A673 (cell line): ENCODE measurements around the gene H2AZ2. TPM values are rescaled to one million over a fixed set of nuclear protein-coding genes. Genes with fewer than 3 reads are reported as not detected.
A peak's percentile ranks its signal among the peaks of the same experiment; 100 is the strongest.

ENCODE experiments used
- Bru-seq: library from RNA; stranded (reverse); fragments of 400-500 nt; gene quantifications from one replicate; lab custom pipeline; 2021; lab: Mats Ljungman, UMichigan
- BruChase-seq, 2 experiments: library from RNA; stranded (reverse); fragments of 400-500 nt; gene quantifications; one replicate each; lab custom pipeline; 2021; lab: Mats Ljungman, UMichigan
- BruUV-seq: library from RNA; stranded (reverse); fragments of 400-500 nt; replicated peaks from 2 replicates; lab custom pipeline; 2021; lab: Mats Ljungman, UMichigan
- CTCF ChIA-PET: fragments of 300-600 bp; sonication (Branson Sonifier 250); formaldehyde crosslinking; loops from one replicate; lab custom pipeline; 2022; ENCODE audit warnings: antibody characterized with exemption; lab: Charles Lee
- POLR2A ChIA-PET: fragments of 300-600 bp; sonication (Branson Sonifier 250); formaldehyde crosslinking; loops from one replicate; lab custom pipeline; 2022; ENCODE audit warnings: antibody characterized with exemption; ENCODE audit not compliant: low non-redundant PET; lab: Charles Lee
- DNase-seq: peaks from one replicate; pipeline ENCODE4 v3.0.0-alpha.2; 2015; ENCODE audit warnings: low spot score
- H3K27ac ChIP-seq: fragments of 200-600 bp; sonication (generic); 2 replicates; pipeline ENCODE4 v1.5.1; 2016; ENCODE audit warnings: mixed run types, low read depth, mild to moderate bottlenecking, mixed read lengths, antibody characterized with exemption, low read length; ENCODE audit not compliant: poor library complexity, severe bottlenecking
- H3K27me3 ChIP-seq: fragments of 200-600 bp; sonication (generic); replicated peaks from 2 replicates; pipeline ENCODE4 v1.6.1; 2017; ENCODE audit warnings: mixed run types, low read depth, mild to moderate bottlenecking, mixed read lengths, antibody characterized with exemption, low read length; ENCODE audit not compliant: insufficient read depth, poor library complexity
- H3K36me3 ChIP-seq: fragments of 200-600 bp; sonication (generic); 2 replicates; pipeline ENCODE4 v1.6.1; 2016; ENCODE audit warnings: mixed run types, mild to moderate bottlenecking, mixed read lengths, antibody characterized with exemption, low read length; ENCODE audit not compliant: insufficient read depth, poor library complexity, severe bottlenecking
- H3K4me1 ChIP-seq: fragments of 200-600 bp; sonication (generic); 2 replicates; pipeline ENCODE4 v1.6.1; 2017; ENCODE audit warnings: mixed run types, mild to moderate bottlenecking, mixed read lengths, antibody characterized with exemption, low read length; ENCODE audit not compliant: insufficient read depth, poor library complexity, severe bottlenecking
- H3K4me3 ChIP-seq: fragments of 200-600 bp; sonication (generic); 2 replicates; pipeline ENCODE4 v1.5.1; 2016; ENCODE audit warnings: low read depth, mixed run types, mild to moderate bottlenecking, mixed read lengths, low read length; ENCODE audit not compliant: poor library complexity, severe bottlenecking
- H3K9me3 ChIP-seq: fragments of 200-600 bp; sonication (generic); 2 replicates; pipeline ENCODE4 v1.6.1; 2016; ENCODE audit warnings: mixed run types, low read depth, mild to moderate bottlenecking, mixed read lengths, antibody characterized with exemption, low read length; ENCODE audit not compliant: poor library complexity, severe bottlenecking
- EZH2 ChIP-seq: fragments of 200-600 bp; sonication (generic); IDR thresholded peaks from 2 replicates; pipeline ENCODE4 v1.6.1; 2017; ENCODE audit warnings: borderline replicate concordance, low read depth, mild to moderate bottlenecking, mixed read lengths, antibody characterized with exemption, low read length; ENCODE audit not compliant: poor library complexity, severe bottlenecking
- intact Hi-C: fragments of 100-400 bp; cut with micrococcal nuclease; formaldehyde crosslinking; loops from one replicate; pipeline ENCODE4 v1.10.0; 2022; ENCODE audit not compliant: unreplicated experiment
- long read RNA-seq: library from polyadenylated mRNA; stranded (forward); transcript quantifications from one replicate; pipeline ENCODE4 v2.0.0, GENCODE V29; 2022
- total RNA-seq: library from RNA; stranded (reverse); gene quantifications from 2 replicates; pipeline ENCODE4 v1.2.3, GENCODE V29; 2021
- TF ChIP-seq, protein P1 (sequence below): fragments of 300-800, 200-600 bp; sonication (generic); conservative IDR thresholded peaks from 2 replicates; pipeline ENCODE4 v1.5.1; 2017; ENCODE audit warnings: low read depth, mild to moderate bottlenecking, antibody characterized with exemption, low read length, moderate library complexity, mixed read lengths

Gene H2AZ2
- 272 and 291 TPM in 2 replicates for total RNA-seq
- percentile 96 among the genes with signal in this experiment for Bru-seq, nascent RNA
- BruChase-seq, experiment 1, labeled RNA remaining after a 2-hour chase: percentile 98 among the genes with signal in this experiment
- BruChase-seq, experiment 2, labeled RNA remaining after a 6-hour chase: percentile 99 among the genes with signal in this experiment
- long read RNA-seq, transcript H2AFV-201 (5 exons, 3,804 nt): minor isoform, 20 of 258 reads
- long read RNA-seq, transcript H2AFV-204 (4 exons, 687 nt): minor isoform, 10 of 258 reads
- long read RNA-seq, transcript H2AFV-203 (4 exons, 596 nt): minor isoform, 8 of 258 reads
- long read RNA-seq, transcript H2AFV-202 (5 exons, 752 nt): major isoform, 176 of 258 reads
- long read RNA-seq, partial matches to known transcripts: 5 of 258 reads
- long read RNA-seq, other reads (novel, unspliced or antisense): 29 of 258 reads

GRCh38 chr7:44847920-44848634 lies at the start of gene H2AZ2:
Gene H2AZ2, minus strand, starts transcription at chr7:44848087. Its CDS starts 116 bp downstream, at chr7:44847971.
- BruUV-seq: no TSS peak
- peak; percentile 100 for DNase-seq
- intact Hi-C loops: loop anchor here (1.0 to 2.0 kb wide), 2 partner anchors 51 to 259 kb away; no protein-coding TSS in a partner anchor
- no peaks in the 10 kb centered on the region for H3K27me3 ChIP-seq
- CTCF ChIA-PET: interaction anchor here (0.5 to 0.6 kb wide), 3 partner anchors 18 to 71 kb away, joined by 3 to 4 read pairs (median 3); no protein-coding TSS in a partner anchor
- H3K9me3 ChIP-seq: no peaks in the 10 kb centered on the region
- peak within 1 kb of the TSS; percentile 77 for H3K4me3 ChIP-seq
- H3K27ac ChIP-seq: peak within 1 kb of the TSS; percentile 98
- no peaks in the 10 kb centered on the region for H3K36me3 ChIP-seq
- peaks cover 20% of the 10 kb centered on the region for H3K4me1 ChIP-seq
- POLR2A ChIA-PET: interaction anchor here (0.6 to 1.2 kb wide), 2 partner anchors 9 to 242 kb away, joined by 7 to 8 read pairs; no protein-coding TSS in a partner anchor
- TF ChIP-seq, protein P1, sequence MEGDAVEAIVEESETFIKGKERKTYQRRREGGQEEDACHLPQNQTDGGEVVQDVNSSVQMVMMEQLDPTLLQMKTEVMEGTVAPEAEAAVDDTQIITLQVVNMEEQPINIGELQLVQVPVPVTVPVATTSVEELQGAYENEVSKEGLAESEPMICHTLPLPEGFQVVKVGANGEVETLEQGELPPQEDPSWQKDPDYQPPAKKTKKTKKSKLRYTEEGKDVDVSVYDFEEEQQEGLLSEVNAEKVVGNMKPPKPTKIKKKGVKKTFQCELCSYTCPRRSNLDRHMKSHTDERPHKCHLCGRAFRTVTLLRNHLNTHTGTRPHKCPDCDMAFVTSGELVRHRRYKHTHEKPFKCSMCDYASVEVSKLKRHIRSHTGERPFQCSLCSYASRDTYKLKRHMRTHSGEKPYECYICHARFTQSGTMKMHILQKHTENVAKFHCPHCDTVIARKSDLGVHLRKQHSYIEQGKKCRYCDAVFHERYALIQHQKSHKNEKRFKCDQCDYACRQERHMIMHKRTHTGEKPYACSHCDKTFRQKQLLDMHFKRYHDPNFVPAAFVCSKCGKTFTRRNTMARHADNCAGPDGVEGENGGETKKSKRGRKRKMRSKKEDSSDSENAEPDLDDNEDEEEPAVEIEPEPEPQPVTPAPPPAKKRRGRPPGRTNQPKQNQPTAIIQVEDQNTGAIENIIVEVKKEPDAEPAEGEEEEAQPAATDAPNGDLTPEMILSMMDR: no peak
- no peak for TF ChIP-seq EZH2

GRCh38 chr7:44897309-44897708 lies 49.4 kb upstream of the H2AZ2 start:
- intact Hi-C loops: no loop called here
- no peak for TF ChIP-seq EZH2
- TF ChIP-seq, protein P1: no peak
- ChIA-PET CTCF (no interaction called here), POLR2A (no interaction called here)
- H3K36me3 ChIP-seq: no peaks in the 10 kb centered on the region
- H3K27ac ChIP-seq: no peak overlapping the region
- no peak overlapping the region for H3K4me3 ChIP-seq
- H3K4me1 ChIP-seq: no peaks in the 10 kb centered on the region
- no peaks in the 10 kb centered on the region for H3K9me3 ChIP-seq
- DNase-seq: no peak
- no peaks in the 10 kb centered on the region for H3K27me3 ChIP-seq
- BruUV-seq: no TSS peak

- ChIA-PET CTCF (no interaction called here), POLR2A (interaction anchor here (0.7 kb wide), 1 partner anchor 18 kb away, joined by 3 read pairs; no protein-coding TSS in a partner anchor)
- Histone ChIP-seq H3K4me3 (no peak overlapping the region), H3K27ac (no peak overlapping the region), H3K36me3 (no peaks in the 10 kb centered on the region), H3K9me3 (no peaks in the 10 kb centered on the region), H3K27me3 (no peaks in the 10 kb centered on the region), H3K4me1 (no peaks in the 10 kb centered on the region)
- DNase-seq: no peak
- intact Hi-C loops: no loop called here
- no peak for TF ChIP-seq EZH2
- TF ChIP-seq, protein P1: no peak
- BruUV-seq: no TSS peak
Observed at GRCh38 chr7:44894888-44895580, 47.1 kb upstream of the H2AZ2 start.
